GM21723 (cell line): Measurements from ENCODE around the gene TGFBR3L.
"Not testable (repeated sequence)": the region's sequence is repeated elsewhere in the genome, so short reads cannot be mapped to it uniquely, and the experiment has no call there.

Experiments used
- ATAC-seq: cut with Tn5 transposase; IDR thresholded peaks from one replicate; pipeline ENCODE4 v1.9.1; 2021; ENCODE audit warnings: mild to moderate bottlenecking, moderate library complexity; ENCODE audit not compliant: unreplicated experiment

The TGFBR3L gene

GRCh38 chr19:7947939-7948338 is 33.3 kb downstream of the TGFBR3L start:
- no peak for ATAC-seq

- ATAC-seq: no peak
Measured at GRCh38 chr19:7953060-7953459, 38.4 kb downstream of the TGFBR3L start.

- no peak for ATAC-seq
Measured at GRCh38 chr19:7953576-7953975, 38.9 kb downstream of the TGFBR3L start.

- no peak for ATAC-seq
Measured at GRCh38 chr19:7955696-7956095, 41.1 kb downstream of the TGFBR3L start.

DNA sequence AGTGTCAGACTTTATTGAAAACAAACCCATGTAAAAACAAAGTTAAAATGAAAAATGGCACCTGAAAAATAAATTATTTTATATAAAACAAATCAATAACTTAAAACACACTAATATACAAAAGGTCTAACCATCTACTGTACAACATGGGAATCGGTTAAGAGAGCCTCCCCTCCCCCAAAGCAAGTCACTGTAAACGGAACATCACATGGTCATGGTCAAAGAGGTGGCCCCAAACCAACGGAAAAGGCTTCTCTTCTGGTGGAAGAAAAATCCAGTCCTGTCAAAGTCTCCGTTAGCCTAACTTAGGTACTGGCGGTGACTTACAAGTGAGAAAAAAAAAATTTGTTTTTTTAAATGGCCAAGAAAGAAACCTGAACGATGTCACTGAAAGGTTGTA is 44.6 kb downstream of the TGFBR3L start:
- no peak for ATAC-seq

DNA sequence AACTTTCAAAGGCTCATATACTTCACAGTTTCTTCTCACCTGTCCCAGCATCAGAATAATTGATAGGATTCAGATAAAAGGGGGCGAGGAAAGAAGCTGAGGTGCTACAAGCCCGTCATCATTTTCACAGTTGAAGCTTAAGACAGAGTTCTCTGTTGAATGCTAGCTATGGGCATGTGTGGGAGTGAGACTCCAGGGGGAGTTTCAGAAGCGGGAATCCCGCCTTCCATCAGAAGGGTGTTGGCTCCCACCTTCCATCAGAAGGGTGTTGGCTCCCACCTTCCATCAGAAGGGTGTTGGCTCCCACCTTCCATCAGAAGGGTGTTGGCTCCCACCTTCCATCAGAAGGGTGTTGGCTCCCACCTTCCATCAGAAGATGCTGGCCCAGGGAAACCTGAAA is 46.5 kb downstream of the TGFBR3L start:
- ATAC-seq: not testable (repeated sequence)

DNA sequence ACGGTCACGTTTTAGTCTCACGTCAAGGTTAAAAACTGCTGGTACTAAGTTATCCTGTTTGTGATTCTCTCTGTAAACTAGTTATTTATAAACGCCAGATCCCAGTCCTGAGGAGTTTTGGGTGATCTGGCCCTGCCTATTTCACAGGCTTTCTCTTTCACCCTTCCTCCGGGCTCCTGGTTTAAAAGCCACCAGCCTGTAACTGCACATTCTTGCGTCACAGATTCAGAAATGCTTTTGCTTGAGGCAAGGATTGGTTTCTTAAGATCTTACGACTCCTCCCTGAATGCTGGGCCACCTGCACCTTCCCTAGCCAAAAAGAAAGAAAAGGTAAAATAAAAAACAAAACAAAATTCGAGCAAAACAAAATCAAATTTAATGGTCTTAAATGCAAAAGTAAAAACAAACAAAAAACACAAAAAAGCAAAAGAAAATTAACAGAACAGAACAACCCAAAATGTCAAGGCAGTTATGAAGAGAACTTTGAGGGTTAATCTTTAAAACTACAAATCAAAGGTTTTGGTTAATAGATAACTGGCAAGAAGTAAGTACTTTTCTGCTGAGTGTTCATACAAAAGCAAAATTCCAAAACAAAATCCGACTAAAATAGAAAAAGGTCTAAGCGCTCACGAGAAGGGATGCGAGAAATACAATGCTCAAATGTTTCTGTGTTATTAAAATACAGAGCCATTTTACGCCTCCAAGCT is 47.4 kb downstream of the TGFBR3L start:
- ATAC-seq: no peak

- ATAC-seq: no peak
Measured at GRCh38 chr19:7962644-7963268, 48.1 kb downstream of the TGFBR3L start.

DNA sequence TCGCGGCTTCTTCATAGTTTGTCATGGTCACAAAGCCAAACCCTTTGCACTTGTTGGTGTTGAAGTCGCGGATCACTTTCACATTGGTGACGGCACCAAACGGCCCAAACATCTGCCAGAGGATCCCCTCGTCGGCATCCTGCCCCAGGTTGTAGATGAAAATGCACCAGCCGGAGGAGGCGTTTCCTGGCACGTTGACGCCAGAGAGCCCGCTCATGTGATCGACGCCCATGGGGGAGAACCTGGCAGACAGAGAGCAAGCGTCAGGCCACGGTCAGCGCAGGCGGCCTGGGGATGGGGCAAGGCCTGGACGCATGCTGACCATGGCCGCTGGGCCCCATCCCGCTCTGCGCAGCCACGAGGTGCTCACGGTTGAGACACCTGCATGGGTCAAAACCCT is 48.9 kb downstream of the TGFBR3L start:
- ATAC-seq: no peak

DNA sequence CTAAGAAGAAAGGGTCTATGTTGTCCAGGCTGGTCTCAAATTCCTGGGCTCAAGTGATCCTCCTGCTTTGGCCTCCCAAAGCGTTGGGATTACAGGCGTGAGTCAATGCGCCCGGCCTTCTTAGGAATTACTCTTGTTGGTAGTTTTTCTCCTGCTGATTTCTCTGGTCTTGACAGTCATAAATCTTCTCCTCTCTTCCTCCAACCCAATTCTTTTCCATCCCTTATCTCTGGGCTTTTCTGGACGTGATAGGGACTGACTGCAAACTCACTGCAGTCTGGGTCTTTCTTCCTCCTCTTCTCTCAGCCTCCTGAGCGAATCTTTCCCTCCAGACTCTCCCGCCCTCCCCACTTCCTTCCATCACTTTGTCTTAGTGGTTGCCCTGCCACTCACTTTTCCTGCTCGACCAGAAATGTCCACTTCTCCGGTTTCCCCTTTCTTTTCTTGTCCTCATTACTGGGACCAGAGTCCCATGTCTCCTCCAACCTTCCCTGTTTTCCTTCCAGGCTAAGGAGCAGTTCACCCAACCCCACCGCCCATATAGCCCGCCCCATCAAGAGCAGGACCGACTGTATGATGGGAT is 50.7 kb downstream of the TGFBR3L start:
- no peak for ATAC-seq

GRCh38 chr19:7965921-7966665 is 51.5 kb downstream of the TGFBR3L start:
- no peak for ATAC-seq

DNA sequence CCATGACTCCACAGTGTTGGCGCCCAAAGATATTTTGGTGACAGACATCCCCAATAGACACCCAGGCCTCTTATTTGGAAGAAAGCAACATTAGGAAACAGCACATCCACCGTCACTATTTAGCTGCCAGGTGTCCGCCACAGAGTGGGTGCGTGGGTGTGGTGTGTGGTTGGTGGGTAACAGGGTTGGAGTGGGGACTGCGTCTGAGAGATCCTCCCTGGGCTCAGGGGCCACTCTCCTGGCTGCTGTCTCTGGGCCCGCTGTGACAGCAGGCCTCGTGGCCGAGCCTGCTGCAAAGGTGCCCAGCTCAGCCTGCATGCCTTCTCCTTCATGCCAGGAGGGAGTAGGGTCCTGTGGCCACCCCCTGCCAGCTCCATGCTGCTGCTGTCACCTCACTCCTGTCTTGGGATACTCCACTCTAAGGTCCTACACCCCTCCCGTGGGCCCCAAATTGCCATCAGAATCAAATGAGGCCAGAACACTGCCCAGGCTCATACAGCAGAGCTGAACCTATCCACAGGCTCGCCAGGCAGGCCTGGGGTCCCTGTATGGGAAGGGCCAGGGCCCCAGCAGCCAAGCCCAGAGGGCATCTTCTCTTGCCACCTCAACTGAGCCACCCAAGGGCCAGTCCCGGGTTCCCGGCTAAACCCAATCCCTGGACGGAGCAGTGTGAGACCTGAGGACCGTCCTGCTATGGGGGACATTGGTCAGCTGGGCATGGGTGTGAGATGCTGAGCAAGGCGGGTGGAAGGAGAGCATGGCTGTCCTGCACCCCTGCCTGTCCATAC is 53.6 kb downstream of the TGFBR3L start:
- ATAC-seq: no peak
